Naive thymus-derived CD8-positive, alpha-beta T cell (primary cell): ENCODE results near the gene FAM185A. TPM values are rescaled to one million over a fixed set of nuclear protein-coding genes. Genes with fewer than 3 reads are reported as not detected.
"Not testable (repeated sequence)": the region's sequence is repeated elsewhere in the genome, so short reads cannot be mapped to it uniquely, and the experiment has no call there.

Experiments
- ATAC-seq, 2 donors: fragments of 150-1000 bp; cut with Tn5 transposase in 1 of 2; sonication (Bioruptor Pico), chemical (Tn5 transposase) in 1 of 2; 1 replicate in 1 of 2; 2 replicates in 1 of 2; pipeline ENCODE4 v1.10.0; 2021; ENCODE audit warnings: mild to moderate bottlenecking in 2 of 2, moderate library complexity in 2 of 2
- POLR2A ChIA-PET: fragments of 350-600 bp; sonication (Branson Sonifier 250); formaldehyde crosslinking; loops from one replicate; lab custom pipeline; 2021; ENCODE audit warnings: antibody characterized with exemption; lab: Charles Lee
- DNase-seq, 10 donors: peaks; one replicate each; pipeline versions ENCODE4 v3.0.0 to v3.0.0-alpha.2; 2020 to 2022
- H3K27ac Mint-ChIP-seq, 10 donors: one replicate each; pipeline ENCODE4 v1.8.0; 2020 to 2022; ENCODE audit warnings: mild to moderate bottlenecking in 10 of 10, mixed read lengths in 10 of 10, moderate library complexity in 4 of 10, inconsistent platforms in 1 of 10
- H3K27me3 Mint-ChIP-seq, 5 donors: one replicate each; pipeline ENCODE4 v1.8.0; 2021 to 2022; ENCODE audit warnings: mixed read lengths in 5 of 5
- H3K36me3 Mint-ChIP-seq, 3 donors: one replicate each; pipeline ENCODE4 v1.8.0; 2020 to 2022; ENCODE audit warnings: mixed read lengths in 3 of 3, mild to moderate bottlenecking in 2 of 3, inconsistent platforms in 1 of 3
- H3K4me1 Mint-ChIP-seq, 4 donors: one replicate each; pipeline ENCODE4 v1.8.0; 2021 to 2022; ENCODE audit warnings: mixed read lengths in 4 of 4
- H3K4me3 Mint-ChIP-seq, 10 donors: one replicate each; pipeline ENCODE4 v1.8.0; 2020 to 2022; ENCODE audit warnings: mild to moderate bottlenecking in 10 of 10, mixed read lengths in 10 of 10, moderate library complexity in 6 of 10, inconsistent platforms in 1 of 10
- H3K9me3 Mint-ChIP-seq, 9 donors: one replicate each; pipeline ENCODE4 v1.8.0; 2020 to 2022; ENCODE audit warnings: mixed read lengths in 9 of 9, mild to moderate bottlenecking in 3 of 9, inconsistent platforms in 1 of 9, moderate library complexity in 1 of 9
- polyA plus RNA-seq, 3 donors: library from polyadenylated mRNA; unstranded; fragments of 300-500 nt; fragmentation: Illumina TruSeq; gene quantifications; one replicate each; pipeline ENCODE4 v1.2.3, GENCODE V29; 2021
- total RNA-seq, 8 experiments: library from RNA in 2 of 8; stranded (reverse) in 2 of 8; gene quantifications; one replicate each; pipeline ENCODE4 v1.2.3 and lab custom pipeline; 2021 to 2026

FAM185A gene
- 10 to 100 TPM in 1 of 2 experiments, 1 to 10 TPM in 1; 9.1 to 11.6 TPM for total RNA-seq
- polyA plus RNA-seq = 1 to 10 TPM; 6.2 to 7.1 (median 6.3) TPM
- total RNA-seq (lab: John Stamatoyannopoulos, UW) = 4.6 to 8.9 (median 7.6) reads per million in 6 experiments

GRCh38 chr7:102748605-102749444 lies at the start of gene FAM185A:
Gene FAM185A (plus strand): TSS chr7:102748999. CDS start chr7:102749208, 209 bp downstream.
- POLR2A ChIA-PET = interaction anchor here (1.4 kb wide), 1 partner anchor 326 kb away, joined by 14 read pairs; the partner anchor contains the start of genes ARMC10 and FBXL13
- Mint-ChIP-seq H3K27ac (peak within 1 kb of the TSS; percentile 5 to 96 (median 92)), H3K4me1 (peaks cover 4 to 21% (median 15%) of the 10 kb centered on the region in 4 donors), H3K4me3 (peak within 1 kb of the TSS; percentile 67 to 94 (median 89))
- H3K9me3 Mint-ChIP-seq, H3K36me3 Mint-ChIP-seq, H3K27me3 Mint-ChIP-seq: not testable (repeated sequence)
- ATAC-seq = peak; percentile 98 to 99
- DNase-seq = peak; percentile 79 to 98 (median 95)

- ATAC-seq (peak in 1 of 2 donors; percentile 74), DNase-seq (peak in 1 of 10 donors; percentile 1)
- H3K4me3 Mint-ChIP-seq, H3K4me1 Mint-ChIP-seq, H3K9me3 Mint-ChIP-seq, POLR2A ChIA-PET, H3K27me3 Mint-ChIP-seq, H3K36me3 Mint-ChIP-seq: not testable (repeated sequence)
- peak overlapping the region in 3 of 10 donors; percentile 19 to 71 (median 42) for H3K27ac Mint-ChIP-seq
Measured at GRCh38 chr7:102713011-102713690, 35.6 kb upstream of the FAM185A start.

- H3K27ac Mint-ChIP-seq, H3K4me1 Mint-ChIP-seq, H3K4me3 Mint-ChIP-seq, DNase-seq, H3K27me3 Mint-ChIP-seq, H3K9me3 Mint-ChIP-seq, H3K36me3 Mint-ChIP-seq, POLR2A ChIA-PET: not testable (repeated sequence)
- ATAC-seq = peak in 1 of 2 donors; percentile 6
Measured at GRCh38 chr7:102713691-102714080, 35.1 kb upstream of the FAM185A start.

DNA sequence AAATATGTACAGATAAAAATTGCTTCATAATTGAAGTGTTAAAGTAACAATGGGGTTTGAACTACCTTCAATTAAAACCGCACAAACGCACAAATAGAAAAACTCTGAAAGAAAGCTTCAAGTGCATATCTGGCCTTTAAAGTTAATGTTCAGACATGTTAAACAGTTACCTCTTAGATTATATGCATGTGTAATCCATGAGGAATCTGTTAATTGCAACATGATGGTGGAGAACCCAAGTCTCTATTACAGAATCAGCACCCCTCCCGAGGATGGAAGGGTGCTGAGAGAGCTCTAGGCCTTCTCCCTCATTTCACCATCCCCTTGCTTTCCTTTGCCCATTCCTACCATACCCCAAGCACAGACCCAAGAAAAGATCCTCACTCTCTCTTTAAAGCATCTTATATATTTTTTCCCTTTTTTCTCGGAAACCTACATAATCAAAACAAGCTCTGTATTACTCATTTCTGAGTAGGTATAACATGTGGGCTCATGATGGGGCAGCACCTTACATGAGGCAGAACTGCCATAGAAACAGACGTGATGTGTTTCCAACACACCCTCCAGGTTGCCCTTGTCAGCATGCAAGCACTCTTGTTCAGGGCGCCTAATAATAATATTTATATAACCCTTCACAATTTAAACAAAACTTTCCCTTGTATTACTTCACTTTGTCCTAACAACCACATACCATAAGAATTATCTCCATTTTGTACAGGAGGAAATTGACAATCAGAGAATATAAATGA lies 33.9 kb upstream of the FAM185A start:
- H3K4me3 Mint-ChIP-seq, H3K36me3 Mint-ChIP-seq, H3K4me1 Mint-ChIP-seq, H3K27ac Mint-ChIP-seq, DNase-seq, POLR2A ChIA-PET, H3K27me3 Mint-ChIP-seq, H3K9me3 Mint-ChIP-seq, ATAC-seq: not testable (repeated sequence)

DNA sequence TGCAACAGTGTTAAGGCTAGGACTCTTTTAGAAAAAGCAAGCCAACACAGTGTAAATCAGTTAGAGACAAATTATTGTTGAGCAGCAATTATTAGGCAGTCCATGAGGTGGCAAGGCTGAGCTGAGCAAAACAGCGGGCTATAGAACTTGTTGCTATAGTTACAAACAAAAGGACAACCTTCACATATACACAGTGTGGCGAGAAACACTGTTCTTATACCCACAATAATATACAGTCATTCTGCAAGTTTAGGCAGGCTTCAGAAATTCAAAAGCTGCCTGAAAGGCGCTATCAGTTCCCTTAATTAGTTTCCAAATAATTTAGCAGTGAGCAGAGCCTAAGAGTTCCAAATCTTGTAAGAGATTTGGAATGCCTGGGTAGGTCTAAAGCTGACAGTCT lies 33.1 kb upstream of the FAM185A start:
- H3K27ac Mint-ChIP-seq, H3K9me3 Mint-ChIP-seq, H3K4me3 Mint-ChIP-seq, H3K27me3 Mint-ChIP-seq, H3K4me1 Mint-ChIP-seq, H3K36me3 Mint-ChIP-seq, DNase-seq, POLR2A ChIA-PET: not testable (repeated sequence)
- peak in 1 of 2 donors; percentile 44 for ATAC-seq

DNA sequence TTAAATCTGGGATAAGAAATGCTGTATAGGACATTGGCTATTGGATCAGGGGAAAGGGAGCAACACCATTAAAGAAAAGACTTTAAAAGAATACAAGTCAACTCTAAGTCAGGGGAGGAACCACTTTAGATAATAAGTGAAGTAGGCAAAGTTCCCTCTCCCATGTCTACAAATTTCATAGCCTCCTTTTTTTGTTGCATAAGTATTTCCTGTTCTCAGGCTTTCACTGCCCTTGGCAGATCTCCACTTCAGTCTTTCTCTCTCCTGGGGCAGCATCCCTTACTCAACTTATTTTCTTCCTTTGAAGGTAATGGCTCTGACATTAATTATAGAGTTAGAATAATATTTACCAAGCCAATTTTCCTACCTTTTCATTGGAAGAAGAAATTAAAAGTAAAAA lies 30.3 kb upstream of the FAM185A start:
- H3K27ac Mint-ChIP-seq, POLR2A ChIA-PET, H3K9me3 Mint-ChIP-seq, H3K36me3 Mint-ChIP-seq, H3K4me1 Mint-ChIP-seq, H3K4me3 Mint-ChIP-seq, ATAC-seq, DNase-seq: not testable (repeated sequence)
- peaks cover 4 to 13% (median 8%) of the 10 kb centered on the region in 5 donors for H3K27me3 Mint-ChIP-seq

- H3K27ac Mint-ChIP-seq, ATAC-seq, H3K36me3 Mint-ChIP-seq, H3K4me1 Mint-ChIP-seq, DNase-seq, POLR2A ChIA-PET, H3K4me3 Mint-ChIP-seq: not testable (repeated sequence)
- peaks cover 3 to 13% (median 11%) of the 10 kb centered on the region in 5 donors for H3K27me3 Mint-ChIP-seq
- peaks cover 0 to 26% (median 3%) of the 10 kb centered on the region in 9 donors for H3K9me3 Mint-ChIP-seq
Measured at GRCh38 chr7:102726170-102726569, 22.6 kb upstream of the FAM185A start.

- H3K9me3 Mint-ChIP-seq = peaks cover 0 to 18% (median 0%) of the 10 kb centered on the region in 9 donors
- H3K4me1 Mint-ChIP-seq, H3K4me3 Mint-ChIP-seq, DNase-seq, ATAC-seq, H3K27ac Mint-ChIP-seq, H3K27me3 Mint-ChIP-seq, H3K36me3 Mint-ChIP-seq, POLR2A ChIA-PET: not testable (repeated sequence)
Measured at GRCh38 chr7:102729670-102730069, 19.1 kb upstream of the FAM185A start.

DNA sequence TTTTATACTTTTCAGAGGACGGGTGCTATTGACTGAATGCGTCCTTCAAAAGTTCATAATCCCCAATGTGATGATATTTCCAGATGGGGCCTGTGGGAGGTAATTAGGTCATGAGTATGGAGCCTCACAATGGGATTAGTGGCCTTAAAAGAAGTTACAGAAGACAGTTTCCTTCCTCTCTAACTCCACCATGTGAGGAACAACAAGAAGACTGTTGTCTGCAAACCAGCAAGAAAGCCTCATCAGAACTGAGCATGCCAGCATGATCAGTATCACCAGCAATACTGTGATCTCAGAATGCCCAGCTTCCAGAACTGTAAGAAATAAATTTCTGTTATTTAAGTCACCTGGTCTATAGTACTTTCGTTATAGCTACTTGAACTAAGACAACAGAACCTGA lies 18.4 kb upstream of the FAM185A start:
- peaks cover 0 to 13% (median 0%) of the 10 kb centered on the region in 9 donors for H3K9me3 Mint-ChIP-seq
- H3K4me3 Mint-ChIP-seq, POLR2A ChIA-PET, DNase-seq, H3K27me3 Mint-ChIP-seq, ATAC-seq, H3K36me3 Mint-ChIP-seq, H3K4me1 Mint-ChIP-seq, H3K27ac Mint-ChIP-seq: not testable (repeated sequence)

DNA sequence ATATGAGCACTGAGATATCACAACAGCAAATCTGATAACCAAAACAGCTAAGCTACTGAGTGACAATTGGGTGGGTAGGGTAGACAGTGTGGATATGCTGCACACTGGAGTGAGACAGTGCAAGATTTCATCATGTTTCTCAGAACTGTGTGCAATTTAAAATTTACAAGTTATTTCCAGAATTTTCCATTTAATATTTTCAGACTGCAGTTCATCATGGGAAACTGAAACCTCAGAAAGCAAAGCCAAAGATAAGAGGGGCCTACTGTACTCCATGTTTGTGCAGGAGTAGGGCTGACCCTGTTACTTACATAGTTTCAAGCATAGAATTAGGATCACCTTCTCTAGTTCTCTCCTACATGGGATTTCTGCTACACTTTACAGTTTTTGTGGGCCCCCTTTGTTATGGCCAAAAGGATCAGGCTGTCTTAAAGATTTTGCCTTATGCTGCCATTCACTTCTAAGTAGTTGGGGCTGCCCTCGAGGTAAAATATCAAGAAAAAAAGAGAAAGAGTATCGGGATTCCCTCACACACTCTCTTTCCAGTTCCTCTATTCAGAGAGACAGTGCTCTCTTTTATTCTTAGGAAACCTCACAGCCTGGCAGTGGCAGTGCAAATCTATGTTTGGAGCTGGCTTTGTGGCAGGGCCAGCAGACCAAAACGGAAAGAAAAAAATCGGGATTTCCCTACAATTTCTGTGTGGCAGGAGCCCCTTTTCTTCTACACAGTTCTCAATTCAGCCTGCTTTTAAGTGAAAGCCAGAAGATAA lies 6.6 kb upstream of the FAM185A start:
- H3K4me1 Mint-ChIP-seq, H3K27ac Mint-ChIP-seq, H3K27me3 Mint-ChIP-seq, ATAC-seq, H3K9me3 Mint-ChIP-seq, H3K4me3 Mint-ChIP-seq, H3K36me3 Mint-ChIP-seq, DNase-seq, POLR2A ChIA-PET: not testable (repeated sequence)

DNA sequence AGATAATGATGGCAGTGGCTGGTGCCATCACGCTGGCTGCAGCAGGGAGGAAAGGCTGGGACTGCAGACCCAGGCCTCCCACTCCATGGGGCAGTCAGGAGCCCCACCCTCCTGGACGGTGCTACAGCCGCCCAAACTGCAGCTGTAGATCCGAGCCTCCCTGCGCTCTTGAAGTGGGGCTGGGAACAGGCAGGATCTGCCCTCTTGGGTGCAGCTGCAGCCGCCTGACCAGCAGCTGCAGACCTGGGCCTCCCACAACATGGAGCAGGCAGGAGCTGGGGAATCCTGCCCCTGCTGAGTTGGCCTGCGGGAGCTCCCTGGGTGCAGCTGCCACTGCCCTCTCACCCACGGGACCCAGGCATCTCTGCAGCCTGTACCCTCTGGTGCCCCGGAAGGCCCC lies 4.9 kb upstream of the FAM185A start:
- DNase-seq, POLR2A ChIA-PET, H3K27me3 Mint-ChIP-seq, H3K27ac Mint-ChIP-seq, ATAC-seq, H3K4me1 Mint-ChIP-seq, H3K9me3 Mint-ChIP-seq, H3K4me3 Mint-ChIP-seq, H3K36me3 Mint-ChIP-seq: not testable (repeated sequence)
